Activated naive CD8-positive, alpha-beta T cell treated with anti-CD3 and anti-CD28 coated beads, Interleukin-2, amount 50 U/mL, for 24 hours (primary cell): Measurements from ENCODE around the gene GJB5.
"Not testable (repeated sequence)": the region's sequence is repeated elsewhere in the genome, so short reads cannot be mapped to it uniquely, and the experiment has no call there.

Experiments used
- ATAC-seq: fragments of 150-1000 bp; cut with Tn5 transposase; one replicate; pipeline ENCODE4 v1.10.0; 2021
- DNase-seq: peaks from one replicate; pipeline ENCODE4 v3.0.0; 2021
- H3K27ac Mint-ChIP-seq: one replicate; pipeline ENCODE4 v1.8.0; 2021; ENCODE audit warnings: mild to moderate bottlenecking, mixed read lengths
- H3K27me3 Mint-ChIP-seq: one replicate; pipeline ENCODE4 v1.8.0; 2021; ENCODE audit warnings: mixed read lengths
- H3K36me3 Mint-ChIP-seq: one replicate; pipeline ENCODE4 v1.8.0; 2021; ENCODE audit warnings: low read depth, mixed read lengths
- H3K4me1 Mint-ChIP-seq: one replicate; pipeline ENCODE4 v1.8.0; 2021; ENCODE audit warnings: mixed read lengths
- H3K4me3 Mint-ChIP-seq: one replicate; pipeline ENCODE4 v1.8.0; 2021; ENCODE audit warnings: mild to moderate bottlenecking, moderate library complexity, mixed read lengths
- H3K9me3 Mint-ChIP-seq: one replicate; pipeline ENCODE4 v1.8.0; 2021; ENCODE audit warnings: mixed read lengths

GJB5 gene

DNA sequence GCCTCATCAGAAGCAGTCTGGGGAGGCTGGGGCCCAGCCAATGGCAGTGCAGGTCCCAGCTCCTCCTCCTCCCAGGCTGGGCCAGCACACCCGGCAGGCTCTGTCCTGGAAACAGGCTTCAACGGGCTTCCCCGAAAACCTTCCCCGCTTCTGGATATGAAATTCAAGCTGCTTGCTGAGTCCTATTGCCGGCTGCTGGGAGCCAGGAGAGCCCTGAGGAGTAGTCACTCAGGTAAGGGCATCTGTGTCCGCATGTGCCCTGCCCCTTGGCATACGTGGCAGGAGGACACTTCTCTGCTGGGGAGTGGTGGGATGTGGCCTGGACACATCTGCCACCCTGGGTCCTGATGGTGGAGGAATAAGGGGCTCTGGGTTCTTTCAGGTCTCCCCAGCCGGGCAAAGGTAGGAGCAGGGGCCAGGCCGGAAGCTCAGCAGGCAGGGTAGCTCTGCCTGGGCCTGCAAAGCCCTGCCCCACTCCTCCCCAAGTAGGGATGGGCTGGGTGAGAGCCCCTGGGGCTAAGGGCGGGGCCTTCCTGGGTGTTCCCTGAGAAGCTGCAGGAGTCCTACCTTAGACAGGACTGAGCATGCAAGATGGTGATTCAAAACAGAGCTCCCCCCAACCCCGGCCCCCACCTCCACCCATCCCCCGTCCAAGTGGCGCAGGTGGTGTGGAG, at the start of gene GJB5:
Gene GJB5 (plus strand): TSS at position 84 of the 674 bp plus-strand sequence. CDS start 2,284 bp downstream, outside the sequence.
- no peaks in the 10 kb centered on the region for H3K27me3 Mint-ChIP-seq
- no peak within 1 kb of the TSS for H3K27ac Mint-ChIP-seq
- no peaks in the 10 kb centered on the region for H3K4me1 Mint-ChIP-seq
- H3K36me3 Mint-ChIP-seq, result no peaks in the 10 kb centered on the region
- no peaks in the 10 kb centered on the region for H3K9me3 Mint-ChIP-seq
- ATAC-seq, result no peak
- no peak for DNase-seq
- no peak within 1 kb of the TSS for H3K4me3 Mint-ChIP-seq

DNA sequence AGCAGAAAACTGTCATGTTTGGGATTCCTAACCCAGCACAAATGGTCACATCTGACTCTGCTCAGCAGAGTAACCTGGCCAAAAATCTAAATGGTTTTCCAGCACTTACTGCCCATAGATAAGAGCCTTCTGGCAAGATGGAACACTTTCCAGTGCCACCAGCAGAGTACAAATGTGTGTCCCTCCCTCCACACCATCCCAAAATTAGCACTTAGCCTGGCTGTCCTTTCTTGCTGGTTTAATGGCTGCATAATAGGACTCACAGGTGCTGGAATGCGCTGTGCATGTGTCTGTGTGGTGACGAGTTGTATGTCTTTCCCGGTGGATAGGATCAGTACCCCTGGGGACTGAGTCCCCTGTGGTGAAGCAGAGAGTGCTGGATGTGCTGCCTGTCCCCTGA, 49.8 kb upstream of the GJB5 start:
- Mint-ChIP-seq H3K4me1 (no peaks in the 10 kb centered on the region), H3K4me3 (no peak overlapping the region)
- DNase-seq, result no peak

DNA sequence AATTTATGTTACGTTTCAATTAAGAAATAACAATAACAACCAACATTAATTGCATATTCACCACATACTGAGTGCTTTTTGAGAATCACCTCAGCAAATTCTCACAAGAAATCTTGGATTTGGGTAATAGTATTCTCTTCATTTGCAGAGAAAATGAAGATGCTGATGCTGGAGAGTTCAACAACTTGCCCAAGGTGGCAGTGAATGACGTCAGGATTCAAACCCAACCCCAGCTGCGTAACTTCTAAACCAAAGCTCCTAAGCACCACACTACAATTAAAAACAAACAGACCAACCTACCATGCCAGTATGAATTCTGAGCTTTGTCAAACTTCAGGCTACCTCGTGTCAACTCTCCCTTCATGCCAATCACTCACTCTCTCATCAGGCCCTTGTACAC, 46.7 kb upstream of the GJB5 start:
- H3K36me3 Mint-ChIP-seq, result no peaks in the 10 kb centered on the region
- ATAC-seq, result no peak
- no peaks in the 10 kb centered on the region for H3K4me1 Mint-ChIP-seq
- no peak overlapping the region for H3K4me3 Mint-ChIP-seq
- peaks cover 12% of the 10 kb centered on the region for H3K27me3 Mint-ChIP-seq
- DNase-seq, result no peak
- no peaks in the 10 kb centered on the region for H3K9me3 Mint-ChIP-seq
- no peak overlapping the region for H3K27ac Mint-ChIP-seq

More for the DNA sequence above, 49.8 kb upstream of the GJB5 start:
- H3K9me3 Mint-ChIP-seq, result no peaks in the 10 kb centered on the region
- H3K27me3 Mint-ChIP-seq, result peaks cover 11% of the 10 kb centered on the region
- no peaks in the 10 kb centered on the region for H3K36me3 Mint-ChIP-seq
- no peak for ATAC-seq
- no peak overlapping the region for H3K27ac Mint-ChIP-seq

DNA sequence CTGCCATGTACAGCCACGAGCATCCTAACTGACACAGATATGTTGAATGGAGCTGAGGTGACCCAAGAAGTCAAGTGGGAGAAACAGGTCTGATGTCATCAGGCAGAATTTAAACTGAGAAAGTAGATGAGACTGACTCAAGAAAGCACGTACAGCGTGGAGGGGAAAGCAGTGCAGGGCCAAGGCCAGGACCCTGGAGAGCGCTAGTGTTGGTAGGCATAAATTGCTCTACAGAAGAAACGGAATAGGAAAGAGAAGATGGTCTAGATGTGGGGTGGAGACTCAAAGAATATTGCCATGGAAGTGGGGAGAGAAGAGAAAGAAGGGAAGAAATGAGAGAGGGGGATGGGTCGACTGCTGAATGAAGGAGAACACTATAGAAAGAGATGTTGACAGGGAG, 45.3 kb upstream of the GJB5 start:
- H3K27ac Mint-ChIP-seq, result no peak overlapping the region
- no peaks in the 10 kb centered on the region for H3K9me3 Mint-ChIP-seq
- peaks cover 12% of the 10 kb centered on the region for H3K27me3 Mint-ChIP-seq
- H3K36me3 Mint-ChIP-seq, result no peaks in the 10 kb centered on the region
- DNase-seq (no peak), ATAC-seq (no peak)
- H3K4me3 Mint-ChIP-seq, result no peak overlapping the region
- H3K4me1 Mint-ChIP-seq, result no peaks in the 10 kb centered on the region

DNA sequence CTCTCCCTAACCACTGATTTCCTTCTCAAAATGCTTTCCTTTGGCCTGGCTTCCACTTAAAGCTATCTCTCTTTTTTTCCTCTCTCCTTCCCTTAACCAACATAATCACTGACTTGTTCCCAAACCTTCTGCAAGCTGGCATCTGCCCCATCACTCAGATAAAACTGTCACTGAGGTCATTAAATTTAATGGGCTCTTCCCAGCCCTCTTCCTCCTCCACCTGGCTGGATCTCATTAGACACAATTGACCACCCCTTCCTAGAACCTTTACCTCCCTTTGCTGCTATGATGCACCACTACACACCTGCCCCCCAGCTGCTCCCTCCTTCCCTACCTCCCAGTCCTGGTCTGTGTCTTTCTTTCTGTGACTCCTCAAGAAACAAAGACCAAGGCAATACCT, 44.0 kb upstream of the GJB5 start:
- ATAC-seq, result no peak
- no peaks in the 10 kb centered on the region for H3K36me3 Mint-ChIP-seq

DNA sequence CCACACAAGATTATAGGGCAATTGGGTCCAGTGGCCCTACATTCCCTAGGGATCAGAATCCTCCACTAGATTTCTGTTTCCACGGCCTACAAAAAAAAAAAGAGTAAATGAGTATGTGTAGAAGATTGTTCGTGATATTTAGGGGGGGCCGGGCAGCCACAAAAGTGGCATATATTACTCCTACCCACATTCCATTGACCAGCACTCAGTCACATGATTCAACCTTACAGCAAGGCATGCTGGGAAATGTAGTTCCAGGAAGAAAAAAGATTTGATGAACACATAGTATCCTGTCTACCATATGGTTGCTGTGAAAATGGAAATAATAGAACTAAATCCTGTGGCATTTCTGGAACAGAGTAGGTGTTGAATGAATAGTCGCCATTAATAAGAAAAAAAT, 43.4 kb upstream of the GJB5 start:
- no peaks in the 10 kb centered on the region for H3K4me1 Mint-ChIP-seq
- no peaks in the 10 kb centered on the region for H3K9me3 Mint-ChIP-seq
- no peak overlapping the region for H3K27ac Mint-ChIP-seq
- H3K4me3 Mint-ChIP-seq, result no peak overlapping the region
- ATAC-seq (no peak), DNase-seq (no peak)
- no peaks in the 10 kb centered on the region for H3K36me3 Mint-ChIP-seq
- H3K27me3 Mint-ChIP-seq, result peaks cover 3% of the 10 kb centered on the region

More for the DNA sequence above, 44.0 kb upstream of the GJB5 start:
- DNase-seq, result no peak
- Mint-ChIP-seq H3K4me1 (no peaks in the 10 kb centered on the region), H3K4me3 (no peak overlapping the region), H3K27ac (no peak overlapping the region), H3K27me3 (peaks cover 4% of the 10 kb centered on the region), H3K9me3 (no peaks in the 10 kb centered on the region)

DNA sequence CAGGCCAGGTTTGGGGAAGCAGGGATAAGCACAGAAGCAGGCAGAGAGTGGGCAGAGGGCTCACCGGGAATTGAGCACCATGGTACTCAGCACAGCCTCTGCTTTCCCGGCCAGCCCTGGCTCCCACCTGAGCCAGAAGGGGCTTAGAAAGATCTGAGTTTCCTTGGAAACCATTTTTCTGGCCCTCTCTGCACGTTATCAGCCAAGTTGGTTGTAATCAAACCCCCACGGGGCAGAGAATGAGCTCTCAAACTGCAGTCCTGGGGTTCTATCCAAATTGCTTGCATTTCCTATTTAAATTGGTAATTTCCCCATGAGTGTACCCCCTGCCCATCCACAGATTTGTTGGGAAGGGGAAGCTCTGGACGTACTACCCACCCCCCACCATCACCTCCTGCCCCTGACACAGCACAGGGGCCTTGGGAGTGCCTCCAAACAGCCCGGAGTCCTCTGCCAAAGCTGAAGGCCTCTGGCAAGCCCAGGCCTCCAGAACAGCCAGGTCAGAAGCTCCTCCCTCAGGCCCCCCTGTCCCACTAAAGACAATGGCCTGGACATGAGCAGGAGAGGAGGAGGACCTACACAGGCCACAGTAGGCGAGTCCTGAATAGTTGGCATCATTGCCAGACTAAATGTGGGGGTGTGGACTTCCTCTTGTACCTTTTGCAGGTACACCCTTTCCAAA, 42.7 kb upstream of the GJB5 start:
- Mint-ChIP-seq H3K4me3 (no peak overlapping the region), H3K27ac (no peak overlapping the region), H3K9me3 (no peaks in the 10 kb centered on the region), H3K27me3 (peaks cover 3% of the 10 kb centered on the region), H3K36me3 (no peaks in the 10 kb centered on the region), H3K4me1 (no peaks in the 10 kb centered on the region)
- ATAC-seq, result no peak
- no peak for DNase-seq

DNA sequence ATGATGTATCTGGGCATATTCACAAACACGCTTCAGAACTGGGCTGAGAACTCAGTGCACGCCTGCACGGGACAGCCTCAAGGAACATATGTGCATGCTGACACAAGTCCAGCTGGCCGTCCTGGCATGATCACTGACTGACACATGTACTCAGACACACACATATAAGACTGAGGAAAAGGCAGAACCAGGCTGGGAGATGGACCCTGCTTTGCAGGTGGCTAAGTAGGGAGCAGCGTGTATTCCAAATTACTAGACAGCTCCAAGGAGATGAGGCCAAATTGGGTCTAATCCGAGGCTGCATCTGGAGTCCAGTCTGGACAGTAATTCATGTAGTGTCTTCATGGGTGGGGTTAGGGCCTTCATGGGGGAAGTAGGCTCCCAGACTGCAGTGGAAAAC, 41.4 kb upstream of the GJB5 start:
- H3K4me3 Mint-ChIP-seq, result no peak overlapping the region
- no peak overlapping the region for H3K27ac Mint-ChIP-seq
- no peaks in the 10 kb centered on the region for H3K9me3 Mint-ChIP-seq
- DNase-seq, result no peak
- ATAC-seq, result no peak
- H3K36me3 Mint-ChIP-seq, result no peaks in the 10 kb centered on the region
- no peaks in the 10 kb centered on the region for H3K4me1 Mint-ChIP-seq
- H3K27me3 Mint-ChIP-seq, result peaks cover 3% of the 10 kb centered on the region

DNA sequence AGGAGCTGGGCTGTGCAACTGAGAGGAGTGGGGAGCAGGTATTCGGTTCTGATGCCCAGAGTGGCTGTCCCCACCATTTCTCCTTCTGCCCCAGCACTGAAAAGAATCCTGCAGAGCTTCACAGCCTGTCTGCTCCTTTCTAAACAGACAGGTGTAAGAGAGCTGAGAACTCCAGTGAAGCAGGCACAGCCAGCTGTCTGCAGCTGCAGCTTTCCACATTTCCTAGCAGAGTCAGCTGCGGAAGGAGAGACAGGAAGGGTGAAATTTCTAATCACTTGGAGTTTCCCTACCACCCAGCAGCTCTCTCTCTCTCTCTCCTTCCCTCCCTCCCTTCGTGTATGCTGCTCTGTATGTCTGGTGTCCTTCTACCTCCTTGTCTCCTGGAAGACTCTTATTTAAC, 40.5 kb upstream of the GJB5 start:
- H3K9me3 Mint-ChIP-seq, result no peaks in the 10 kb centered on the region
- H3K27ac Mint-ChIP-seq, result no peak overlapping the region
- no peaks in the 10 kb centered on the region for H3K4me1 Mint-ChIP-seq
- no peak overlapping the region for H3K4me3 Mint-ChIP-seq
- DNase-seq, result no peak
- no peak for ATAC-seq
- H3K27me3 Mint-ChIP-seq, result peaks cover 3% of the 10 kb centered on the region
- no peaks in the 10 kb centered on the region for H3K36me3 Mint-ChIP-seq

DNA sequence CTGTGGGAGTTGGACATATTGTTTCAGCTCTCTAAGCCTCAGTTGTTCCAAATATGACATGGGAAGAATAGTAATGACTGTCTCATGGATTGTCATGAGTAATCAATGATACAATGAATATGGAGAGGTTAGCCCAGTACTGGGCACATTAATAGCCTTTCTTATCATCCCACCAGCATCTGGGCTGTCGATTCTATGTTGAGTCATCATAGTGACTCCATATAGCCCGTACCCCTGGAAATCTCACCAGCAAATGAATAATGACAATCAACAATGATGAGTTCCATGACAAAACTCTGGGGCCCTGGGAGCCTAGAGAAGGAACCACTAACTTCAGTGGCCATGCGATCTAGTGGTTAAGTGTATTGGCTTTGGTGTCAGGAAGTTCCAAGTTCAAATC, 39.7 kb upstream of the GJB5 start:
- ATAC-seq (no peak), DNase-seq (no peak)
- no peaks in the 10 kb centered on the region for H3K4me1 Mint-ChIP-seq
- no peak overlapping the region for H3K4me3 Mint-ChIP-seq
- H3K27me3 Mint-ChIP-seq, result peaks cover 5% of the 10 kb centered on the region
- H3K36me3 Mint-ChIP-seq, result no peaks in the 10 kb centered on the region
- H3K27ac Mint-ChIP-seq, result no peak overlapping the region
- no peaks in the 10 kb centered on the region for H3K9me3 Mint-ChIP-seq

DNA sequence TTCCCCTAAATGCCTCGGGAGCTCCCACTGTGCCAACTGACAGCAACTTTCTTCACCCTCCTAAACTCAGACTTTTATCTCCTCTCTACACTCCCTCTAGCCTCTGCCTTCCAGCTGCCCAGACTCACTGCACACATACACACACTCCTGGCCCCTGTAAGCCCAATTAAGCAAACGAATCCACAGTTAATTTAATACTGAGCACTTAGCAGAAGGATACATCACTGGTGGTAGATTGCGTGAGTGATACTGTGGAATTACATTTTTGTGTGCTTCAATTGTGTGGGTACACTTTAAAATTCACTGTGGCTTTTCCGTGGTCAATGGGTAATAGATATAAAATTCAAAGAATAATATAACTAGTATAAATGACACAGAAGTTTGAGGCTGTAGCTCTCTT, 33.6 kb upstream of the GJB5 start:
- ATAC-seq, result no peak
- no peak for DNase-seq
- no peak overlapping the region for H3K27ac Mint-ChIP-seq
- no peaks in the 10 kb centered on the region for H3K36me3 Mint-ChIP-seq
- peaks cover 16% of the 10 kb centered on the region for H3K27me3 Mint-ChIP-seq
- H3K4me3 Mint-ChIP-seq, result no peak overlapping the region
- H3K4me1 Mint-ChIP-seq, result no peaks in the 10 kb centered on the region
- H3K9me3 Mint-ChIP-seq, result no peaks in the 10 kb centered on the region

DNA sequence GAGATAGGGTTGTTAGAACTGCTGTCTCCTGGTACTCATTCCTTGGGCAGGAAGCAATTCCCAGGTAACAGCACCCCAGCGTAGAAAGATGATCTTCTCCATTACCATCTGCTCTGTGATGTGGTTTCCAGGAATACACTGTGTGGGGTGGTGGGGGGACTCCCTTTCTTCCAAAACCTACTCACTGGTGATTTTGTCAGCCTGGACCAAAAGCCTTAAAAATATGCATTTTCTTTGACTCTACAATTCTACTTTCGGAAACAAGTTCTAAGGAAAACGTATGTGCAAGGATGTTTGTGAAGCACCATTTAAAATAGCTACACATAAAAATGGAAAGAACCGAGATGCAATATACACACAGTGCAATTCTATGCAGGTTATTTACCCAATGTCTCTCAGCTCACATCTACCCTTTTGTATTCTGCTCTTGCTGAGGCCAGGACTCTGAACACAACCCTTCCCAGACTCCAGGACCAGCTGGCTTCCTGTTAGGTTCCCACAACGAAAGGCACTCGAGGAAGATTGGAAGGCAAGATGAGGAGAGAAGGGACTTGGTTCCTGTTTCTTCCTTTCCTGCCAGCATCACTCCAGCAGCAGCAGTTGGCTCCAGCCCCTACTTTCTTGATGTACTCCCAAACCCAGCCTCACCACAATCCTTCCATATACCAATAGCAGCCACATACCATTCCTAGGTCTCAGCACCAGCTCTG, 33.0 kb upstream of the GJB5 start:
- peaks cover 16% of the 10 kb centered on the region for H3K27me3 Mint-ChIP-seq
- H3K4me3 Mint-ChIP-seq, result no peak overlapping the region
- H3K27ac Mint-ChIP-seq, result no peak overlapping the region
- DNase-seq, result no peak
- H3K36me3 Mint-ChIP-seq, result no peaks in the 10 kb centered on the region
- H3K9me3 Mint-ChIP-seq, result no peaks in the 10 kb centered on the region
- no peak for ATAC-seq
- H3K4me1 Mint-ChIP-seq, result no peaks in the 10 kb centered on the region

DNA sequence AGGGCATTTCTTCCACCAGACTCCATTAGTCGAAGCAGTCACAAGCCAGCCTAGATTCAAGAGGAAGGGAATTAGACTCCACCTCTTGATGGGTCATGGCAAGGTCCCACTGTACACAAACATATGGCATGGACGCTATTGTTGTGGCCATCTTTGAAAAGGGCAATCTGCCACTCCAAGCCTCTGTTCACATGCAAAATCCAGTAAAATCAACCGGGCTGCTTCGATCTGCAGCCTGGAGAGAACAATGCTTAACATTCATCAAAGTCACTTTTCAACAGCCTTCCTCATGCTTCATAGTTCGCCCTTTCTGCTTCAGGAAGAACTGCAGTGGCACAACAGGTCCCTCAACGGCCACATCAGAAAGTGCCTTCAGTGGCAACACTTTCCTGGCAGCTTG, 28.0 kb upstream of the GJB5 start:
- Mint-ChIP-seq H3K27ac (no peak overlapping the region), H3K4me3 (no peak overlapping the region), H3K36me3 (no peaks in the 10 kb centered on the region), H3K9me3 (no peaks in the 10 kb centered on the region), H3K27me3 (peaks cover 12% of the 10 kb centered on the region), H3K4me1 (no peaks in the 10 kb centered on the region)
- no peak for DNase-seq
- no peak for ATAC-seq

DNA sequence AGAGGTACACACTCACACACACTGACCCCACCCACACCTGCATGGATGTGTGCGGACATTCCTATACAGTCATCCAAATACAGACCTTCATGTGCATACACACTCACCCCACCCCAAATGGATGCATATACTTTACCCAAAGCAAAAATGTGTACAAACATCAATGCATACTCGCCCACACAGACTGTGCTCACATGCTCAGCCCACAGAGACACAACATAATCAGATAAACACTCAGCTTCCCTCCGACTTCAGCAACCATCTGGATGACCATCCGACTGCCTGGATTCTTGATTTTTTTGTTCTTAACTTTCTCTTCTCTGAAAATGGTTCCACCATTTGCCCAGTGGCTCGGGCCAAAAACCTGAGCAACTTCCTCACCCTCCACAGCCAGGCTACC, 24.4 kb upstream of the GJB5 start:
- no peak overlapping the region for H3K27ac Mint-ChIP-seq
- H3K36me3 Mint-ChIP-seq, result no peaks in the 10 kb centered on the region
- H3K9me3 Mint-ChIP-seq, result no peaks in the 10 kb centered on the region

DNA sequence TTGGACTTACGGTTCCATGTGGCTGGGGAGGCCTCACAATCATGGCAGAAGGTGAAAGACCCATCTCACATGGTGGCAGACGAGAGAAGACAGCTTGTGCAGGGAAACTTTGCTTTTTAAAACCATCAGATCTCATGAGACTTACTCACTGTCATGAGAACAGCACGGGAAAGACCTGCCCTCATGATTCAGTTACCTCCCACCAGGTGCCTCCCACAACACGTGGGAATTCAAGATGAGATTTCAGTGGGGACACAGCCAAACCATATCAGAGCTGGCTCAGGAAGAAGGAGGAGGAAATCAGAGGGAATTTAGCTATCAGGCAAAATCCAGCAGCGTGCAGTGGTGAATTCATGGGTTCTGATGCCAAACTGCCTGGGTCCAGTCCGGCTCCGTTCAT, 22.0 kb upstream of the GJB5 start:
- H3K4me1 Mint-ChIP-seq, DNase-seq, H3K27me3 Mint-ChIP-seq, H3K9me3 Mint-ChIP-seq, ATAC-seq, H3K27ac Mint-ChIP-seq, H3K36me3 Mint-ChIP-seq, H3K4me3 Mint-ChIP-seq: not testable (repeated sequence)

More for the DNA sequence above, 24.4 kb upstream of the GJB5 start:
- no peaks in the 10 kb centered on the region for H3K4me1 Mint-ChIP-seq
- no peak for ATAC-seq
- no peak for DNase-seq
- H3K27me3 Mint-ChIP-seq, result peaks cover 13% of the 10 kb centered on the region
- H3K4me3 Mint-ChIP-seq, result no peak overlapping the region
